H1 (cell line): Measurements from ENCODE around the gene UNC119. TPM values are rescaled to one million over a fixed set of nuclear protein-coding genes. Genes with fewer than 3 reads are reported as not detected.

Experiments used
- CTCF ChIA-PET: fragments of 300-600 bp; sonication (Branson Sonifier 250); formaldehyde crosslinking; loops from one replicate; lab custom pipeline; 2021; ENCODE audit not compliant: partially characterized antibody; lab: Charles Lee
- POLR2A ChIA-PET: fragments of 300-600 bp; sonication (Branson Sonifier 250); formaldehyde crosslinking; loops from one replicate; lab custom pipeline; 2021; ENCODE audit warnings: inconsistent platforms; ENCODE audit not compliant: partially characterized antibody; lab: Charles Lee
- DNase-seq, 2 experiments: peaks; one replicate each; pipeline versions ENCODE4 v3.0.0 to v3.0.0-alpha.2; 2010 to 2022; ENCODE audit warnings: low spot score in 2 of 2, low read depth in 1 of 2, mixed read lengths in 1 of 2
- FAIRE-seq: peaks from 2 replicates; lab custom pipeline; 2011; peaks lifted over from hg19 to GRCh38; lab: Jason Lieb, UNC
- H2AFZ ChIP-seq: 2 replicates; pipeline ENCODE4 v1.8.1; 2012; ENCODE audit warnings: low read length, inconsistent platforms
- H2AK5ac ChIP-seq: 2 replicates; pipeline ENCODE4 v1.6.1; 2013; ENCODE audit warnings: low read depth, low read length
- H2BK120ac ChIP-seq: replicated peaks from 2 replicates; pipeline ENCODE3; 2013; ENCODE audit warnings: low read depth, low read length, inconsistent platforms
- H2BK12ac ChIP-seq: 2 replicates; pipeline ENCODE4 v1.6.1; 2013; ENCODE audit warnings: low read depth, low read length
- H2BK15ac ChIP-seq: 2 replicates; pipeline ENCODE4 v1.6.1; 2013; ENCODE audit warnings: low read length
- H2BK20ac ChIP-seq: 2 replicates; pipeline ENCODE4 v1.6.1; 2013; ENCODE audit warnings: low read length
- H2BK5ac ChIP-seq: 2 replicates; pipeline ENCODE4 v1.6.1; 2013; ENCODE audit warnings: low read depth, low read length
- H3K14ac ChIP-seq: 2 replicates; pipeline ENCODE4 v1.6.1; 2013; ENCODE audit warnings: inconsistent platforms; ENCODE audit not compliant: insufficient read length
- H3K18ac ChIP-seq: 2 replicates; pipeline ENCODE4 v1.6.1; 2013; ENCODE audit warnings: low read length; ENCODE audit errors: extremely low read depth
- H3K23ac ChIP-seq: 2 replicates; pipeline ENCODE4 v1.6.1; 2013; ENCODE audit warnings: inconsistent platforms; ENCODE audit not compliant: insufficient read length
- H3K23me2 ChIP-seq: 2 replicates; pipeline ENCODE4 v1.6.1; 2013; ENCODE audit warnings: low read depth, low read length
- H3K27ac ChIP-seq: 2 replicates; pipeline ENCODE4 v1.6.1; 2011; ENCODE audit warnings: low read depth, low read length, inconsistent platforms
- H3K27me3 ChIP-seq, 4 experiments: replicated peaks in 1 of 4; 1 replicate in 1 of 4; 2 replicates in 3 of 4; pipeline versions ENCODE4 v1.6.1 to v1.8.1; 2011 to 2013; ENCODE audit warnings: low read length in 3 of 4, mild to moderate bottlenecking in 3 of 4, inconsistent platforms in 2 of 4, mixed read lengths in 2 of 4, moderate library complexity in 1 of 4; ENCODE audit not compliant: control insufficient read depth in 3 of 4, insufficient read depth in 3 of 4; ENCODE audit errors: extremely low read depth in 1 of 4
- H3K36me3 ChIP-seq, 4 experiments: 2 replicates each; pipeline versions ENCODE4 v1.6.1 to v1.8.1; 2011 to 2013; ENCODE audit warnings: mild to moderate bottlenecking in 4 of 4, low read length in 3 of 4, moderate library complexity in 2 of 4, control low read depth in 1 of 4, inconsistent platforms in 1 of 4; ENCODE audit not compliant: insufficient read depth in 4 of 4, control insufficient read depth in 2 of 4
- H3K4ac ChIP-seq: replicated peaks from 2 replicates; pipeline ENCODE3; 2013; ENCODE audit warnings: low read length, low read depth, mixed read lengths, inconsistent platforms; ENCODE audit not compliant: insufficient read length
- H3K4me1 ChIP-seq, 4 experiments: replicated peaks in 1 of 4; 1 replicate in 1 of 4; 2 replicates in 3 of 4; pipeline versions ENCODE4 v1.6.1 to v1.8.1; 2011 to 2013; ENCODE audit warnings: low read length in 3 of 4, inconsistent platforms in 2 of 4, mixed read lengths in 1 of 4; ENCODE audit not compliant: insufficient read depth in 4 of 4, control insufficient read depth in 3 of 4
- H3K4me2 ChIP-seq, 2 experiments: 2 replicates each; pipeline versions ENCODE4 v1.6.1 to v1.8.1; 2011 to 2013; ENCODE audit warnings: low read depth in 2 of 2, low read length in 2 of 2, control low read depth in 1 of 2, inconsistent platforms in 1 of 2, mild to moderate bottlenecking in 1 of 2; ENCODE audit not compliant: insufficient read depth in 1 of 2
- H3K4me3 ChIP-seq, 4 experiments: fragments of 200-600, 300-600 bp in 1 of 4; sonication (generic), shearing (Covaris generic), sonication (Bioruptor Twin) in 1 of 4; 2 replicates each; pipeline versions ENCODE4 v1.5.1 to v1.8.1; 2011 to 2016; ENCODE audit warnings: low read length in 4 of 4, low read depth in 3 of 4, control low read depth in 2 of 4, inconsistent platforms in 2 of 4, mild to moderate bottlenecking in 2 of 4, mixed read lengths in 1 of 4, moderate library complexity in 1 of 4; ENCODE audit not compliant: insufficient read depth in 2 of 4; ENCODE audit errors: extremely low read depth in 1 of 4
- H3K56ac ChIP-seq: replicated peaks from 2 replicates; pipeline ENCODE3; 2013; ENCODE audit warnings: low read depth, mild to moderate bottlenecking, mixed read lengths, low read length, inconsistent platforms; ENCODE audit not compliant: insufficient read length
- H3K79me1 ChIP-seq: 2 replicates; pipeline ENCODE4 v1.6.1; 2013; ENCODE audit warnings: low read depth, low read length, control low read depth
- H3K79me2 ChIP-seq, 2 experiments: 2 replicates each; pipeline versions ENCODE4 v1.6.1 to v1.8.1; 2012 to 2013; ENCODE audit warnings: low read length in 2 of 2, mild to moderate bottlenecking in 2 of 2, inconsistent platforms in 1 of 2; ENCODE audit not compliant: insufficient read depth in 2 of 2, control insufficient read depth in 1 of 2
- H3K9ac ChIP-seq, 4 experiments: replicated peaks in 1 of 4; 1 replicate in 1 of 4; 2 replicates in 3 of 4; pipeline versions ENCODE4 v1.6.1 to v1.8.1; 2011 to 2013; ENCODE audit warnings: low read depth in 3 of 4, low read length in 3 of 4, control low read depth in 2 of 4, mild to moderate bottlenecking in 2 of 4, moderate library complexity in 2 of 4, inconsistent platforms in 1 of 4; ENCODE audit errors: extremely low read depth in 1 of 4
- H3K9me3 ChIP-seq, 2 experiments: 2 replicates each; pipeline versions ENCODE4 v1.6.1 to v1.8.1; 2012 to 2013; ENCODE audit warnings: mild to moderate bottlenecking in 2 of 2, moderate library complexity in 2 of 2, control low read depth in 1 of 2, inconsistent platforms in 1 of 2, low read depth in 1 of 2, low read length in 1 of 2, mixed read lengths in 1 of 2; ENCODE audit not compliant: insufficient read depth in 2 of 2
- H4K20me1 ChIP-seq, 2 experiments: replicated peaks in 1 of 2; 2 replicates each; pipeline versions ENCODE3 to v1.8.1; 2011 to 2013; ENCODE audit warnings: inconsistent platforms in 2 of 2, low read length in 2 of 2, mild to moderate bottlenecking in 1 of 2; ENCODE audit not compliant: insufficient read depth in 2 of 2, control insufficient read depth in 1 of 2
- H4K5ac ChIP-seq: 2 replicates; pipeline ENCODE4 v1.6.1; 2013; ENCODE audit warnings: low read length, low read depth, mixed read lengths, inconsistent platforms; ENCODE audit not compliant: insufficient read length
- H4K8ac ChIP-seq: 2 replicates; pipeline ENCODE4 v1.8.0; 2013; ENCODE audit warnings: mild to moderate bottlenecking, moderate library complexity, low read length, inconsistent platforms; ENCODE audit not compliant: insufficient read depth; ENCODE audit errors: extremely low read depth
- H4K91ac ChIP-seq: replicated peaks from 2 replicates; pipeline ENCODE3; 2013; ENCODE audit warnings: low read length, mixed read lengths, inconsistent platforms; ENCODE audit not compliant: insufficient read length
- CHD2 ChIP-seq: IDR thresholded peaks from 2 replicates; pipeline ENCODE4 v1.6.1; 2012; ENCODE audit warnings: low read length, improper control_type of control experiment
- KDM5A ChIP-seq: fragments of 200-600 bp; IDR thresholded peaks from 2 replicates; pipeline ENCODE4 v1.7.1; 2012; ENCODE audit warnings: mild to moderate bottlenecking, low read length, inconsistent platforms, mixed read lengths
- WGBS, 2 experiments: shearing (Covaris generic) in 1 of 2; methylation state at CpG; one replicate each; pipeline versions ENCODE4 v1.1.6 to v1.1.7; 2013 to 2015; ENCODE audit warnings: low lambda C conversion rate in 2 of 2, mixed read lengths in 2 of 2, inconsistent platforms in 1 of 2, low coverage in 1 of 2, missing lambda C conversion rate in 1 of 2; ENCODE audit not compliant: insufficient replicate concordance in 2 of 2, insufficient coverage in 1 of 2, insufficient read length in 1 of 2; ENCODE audit errors: extremely low coverage in 1 of 2, missing lambda C conversion rate in 1 of 2; 5-methylcytosine and 5-hydroxymethylcytosine counted together
- polyA plus RNA-seq, 7 experiments: library from polyadenylated mRNA; depleted of rRNA in 3 of 7; stranded (reverse) in 5 of 7; unstranded in 2 of 7; fragments of >200 nt in 5 of 7; fragments of 200-250 nt in 2 of 7; gene quantifications; 1 replicate in 5 of 7; 2 replicates in 1 of 7; 4 replicates in 1 of 7; pipeline versions ENCODE4 v1.2.1 to v1.2.3, GENCODE V29; 2011 to 2013; ENCODE audit warnings: missing spikeins in 2 of 7, mixed read lengths in 2 of 7
- total RNA-seq: library from RNA; stranded (reverse); fragmentation: NEBNext Ultra II Directional; extraction: Animal tissue kit (Norgen Biotek cat#: 25700); gene quantifications from 2 replicates; pipeline ENCODE4 v1.2.1, GENCODE V29; 2021

The UNC119 gene
- total and polyA plus RNA-seq, 2 of the 8 experiments (the other 6 are each of a cell fraction or from before 2014, with no cell fraction given) = 43.5 to 94.4 TPM

DNA sequence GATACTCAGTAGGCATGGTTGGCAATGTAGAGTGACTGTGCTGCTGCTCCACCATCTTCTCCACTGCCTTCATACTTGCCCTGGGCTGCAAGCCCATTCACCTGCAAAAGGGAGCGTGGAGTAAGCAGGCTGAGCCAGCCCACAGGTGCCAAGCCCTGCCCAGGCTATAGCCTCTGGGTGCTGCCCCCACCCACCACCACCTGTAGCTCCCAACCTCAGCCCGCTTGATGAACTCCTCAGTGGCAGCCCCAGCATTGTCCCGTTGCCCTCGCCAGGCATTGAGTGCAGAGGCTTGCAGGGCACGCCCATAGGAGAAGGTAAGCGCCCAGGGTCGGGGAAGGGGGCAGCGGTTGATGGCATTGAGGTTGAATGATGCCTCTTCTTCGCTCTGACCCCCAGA, 21.1 kb upstream of the UNC119 start:
- Histone ChIP-seq H3K27ac (no peak overlapping the region), H3K18ac (no peak overlapping the region), H4K20me1 (peaks cover 3 to 4% of the 10 kb centered on the region in 2 experiments), H2BK120ac (no peak overlapping the region), H2AK5ac (no peak overlapping the region), H3K4me3 (no peak overlapping the region), H4K5ac (no peak overlapping the region), H4K8ac (no peak overlapping the region), H3K9me3 (no peaks in the 10 kb centered on the region), H2AFZ (no peak overlapping the region), H2BK5ac (no peak overlapping the region), H3K4me1 (peaks cover 2 to 9% (median 6%) of the 10 kb centered on the region in 4 experiments; a peak in 6 of 7 replicates), H3K14ac (no peak overlapping the region), H3K23me2 (peaks cover 6% of the 10 kb centered on the region), H4K91ac (no peak overlapping the region), H3K79me1 (no peaks in the 10 kb centered on the region), H3K27me3 (peaks cover 0 to 8% (median 4%) of the 10 kb centered on the region in 4 experiments; a peak in 4 of 7 replicates), H3K56ac (no peak overlapping the region), H3K4ac (no peak overlapping the region), H3K79me2 (peaks cover 0 to 12% of the 10 kb centered on the region in 2 experiments; a peak in 2 of 4 replicates), H2BK12ac (no peak overlapping the region), H3K36me3 (peaks cover 3 to 12% (median 10%) of the 10 kb centered on the region in 4 experiments), H3K23ac (no peak overlapping the region), H3K4me2 (no peak overlapping the region), H3K9ac (no peak overlapping the region), H2BK20ac (no peak overlapping the region), H2BK15ac (no peak overlapping the region)
- FAIRE-seq = no peak
- no peak for DNase-seq
- POLR2A ChIA-PET = interaction anchor here (1.6 to 2.0 kb wide), 2 partner anchors 11 to 26 kb away, joined by 3 to 10 read pairs; partner anchors contain the start of gene SPAG5
- TF ChIP-seq KDM5A (no peak), CHD2 (no peak)
- WGBS, 2 experiments = 90% methylated on average over 8 of the region's 9 CpGs; no CpG with 5 or more reads in 1 of the 2 experiments
- CTCF ChIA-PET = interaction anchor here (1.3 to 6.0 kb wide), 3 partner anchors 25 to 79 kb away, joined by 4 to 58 read pairs (median 5); partner anchors contain the start of gene SPAG5
